Stomach (tissue), 4 donors: ENCODE results near the gene SLC22A17.

Source experiments
- EP300 ChIP-seq: sonication (generic); formaldehyde crosslinking; IDR thresholded peaks from one replicate; pipeline ENCODE4 v1.6.1; 2017; ENCODE audit warnings: antibody characterized with exemption
- POLR2A ChIP-seq, 4 donors: fragments of 450-650 bp; IDR thresholded peaks; one replicate each; pipeline ENCODE4 v1.6.1; 2016; ENCODE audit warnings: antibody characterized with exemption in 4 of 4, control low read depth in 2 of 4, mild to moderate bottlenecking in 1 of 4, moderate library complexity in 1 of 4
- POLR2AphosphoS5 ChIP-seq, 3 donors: sonication (generic); formaldehyde crosslinking; IDR thresholded peaks; one replicate each; pipeline ENCODE4 v1.6.1; 2016; ENCODE audit warnings: antibody characterized with exemption in 3 of 3
- TF ChIP-seq, protein P1 (sequence below), 7 experiments: fragments of 450-650 bp in 4 of 7; fragments of 200-600 bp in 3 of 7; sonication (generic) in 3 of 7; IDR thresholded peaks; one replicate each; pipeline ENCODE4 v1.5.1; 2016 to 2019; ENCODE audit warnings: antibody characterized with exemption in 7 of 7, control low read depth in 2 of 7, mild to moderate bottlenecking in 1 of 7

DNA sequence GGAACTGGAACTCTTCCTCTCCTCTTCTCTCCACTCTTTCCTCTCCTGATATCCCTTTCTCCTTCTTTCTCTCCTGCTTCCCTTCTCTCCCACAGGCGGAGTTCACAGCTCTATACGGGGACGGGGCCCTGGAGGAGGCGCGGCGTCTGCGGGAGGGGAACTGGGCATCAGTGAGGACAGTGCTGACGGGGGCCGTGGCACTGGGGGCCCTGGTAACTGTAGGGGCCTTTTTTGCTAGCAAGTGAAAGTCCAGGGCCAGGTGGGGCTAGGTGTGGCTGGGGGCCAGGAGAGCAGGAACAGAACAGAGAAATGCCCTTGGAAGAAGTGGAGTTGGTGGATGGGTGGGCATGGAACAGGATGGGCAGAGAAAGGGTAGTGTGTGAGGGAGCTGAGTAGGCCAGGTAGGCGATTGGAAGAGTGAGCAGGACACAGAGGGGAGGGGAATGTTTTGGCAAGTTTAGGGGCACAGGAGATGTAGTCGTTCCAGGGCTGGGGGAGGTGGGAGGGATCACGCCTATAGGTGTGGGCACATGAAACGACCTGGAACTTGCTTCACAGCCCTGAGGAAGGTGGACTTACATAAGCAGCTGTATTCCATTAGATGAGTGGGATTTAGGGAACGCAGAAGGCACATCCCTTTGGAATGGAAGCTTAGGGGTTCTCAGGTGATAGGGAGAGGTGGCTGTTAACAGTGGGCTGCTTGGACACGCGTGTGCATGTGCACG, 43.8 kb downstream of the SLC22A17 start:
- TF ChIP-seq, protein P1, sequence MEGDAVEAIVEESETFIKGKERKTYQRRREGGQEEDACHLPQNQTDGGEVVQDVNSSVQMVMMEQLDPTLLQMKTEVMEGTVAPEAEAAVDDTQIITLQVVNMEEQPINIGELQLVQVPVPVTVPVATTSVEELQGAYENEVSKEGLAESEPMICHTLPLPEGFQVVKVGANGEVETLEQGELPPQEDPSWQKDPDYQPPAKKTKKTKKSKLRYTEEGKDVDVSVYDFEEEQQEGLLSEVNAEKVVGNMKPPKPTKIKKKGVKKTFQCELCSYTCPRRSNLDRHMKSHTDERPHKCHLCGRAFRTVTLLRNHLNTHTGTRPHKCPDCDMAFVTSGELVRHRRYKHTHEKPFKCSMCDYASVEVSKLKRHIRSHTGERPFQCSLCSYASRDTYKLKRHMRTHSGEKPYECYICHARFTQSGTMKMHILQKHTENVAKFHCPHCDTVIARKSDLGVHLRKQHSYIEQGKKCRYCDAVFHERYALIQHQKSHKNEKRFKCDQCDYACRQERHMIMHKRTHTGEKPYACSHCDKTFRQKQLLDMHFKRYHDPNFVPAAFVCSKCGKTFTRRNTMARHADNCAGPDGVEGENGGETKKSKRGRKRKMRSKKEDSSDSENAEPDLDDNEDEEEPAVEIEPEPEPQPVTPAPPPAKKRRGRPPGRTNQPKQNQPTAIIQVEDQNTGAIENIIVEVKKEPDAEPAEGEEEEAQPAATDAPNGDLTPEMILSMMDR (IDR thresholded peaks at IDR 0.05): no peak
- no peak for TF ChIP-seq POLR2A (IDR thresholded peaks at IDR 0.05)
- no peak for TF ChIP-seq POLR2AphosphoS5 (IDR thresholded peaks at IDR 0.05)
- no peak for TF ChIP-seq EP300
